SK-N-SH treated with all-trans-retinoic acid at 6 μM for 48 hours (cell line): ENCODE data around the gene APOL4.

Experiments used
- ARNTL ChIP-seq: fragments of 450-650 bp; formaldehyde crosslinking; IDR thresholded peaks from 2 replicates; pipeline ENCODE4 v1.5.0; 2020; ENCODE audit warnings: low read depth, mild to moderate bottlenecking, moderate library complexity, borderline replicate concordance
- CREB5 ChIP-seq: fragments of 250-450 bp; sonication (Bioruptor Pico); IDR thresholded peaks from 2 replicates; pipeline ENCODE4 v1.5.1; 2020; ENCODE audit warnings: low read depth, mild to moderate bottlenecking, moderate library complexity
- ESRRG ChIP-seq: fragments of 250-450 bp; sonication (Bioruptor Pico); IDR thresholded peaks from 2 replicates; pipeline ENCODE4 v1.6.1; 2021; ENCODE audit warnings: mild to moderate bottlenecking
- GLIS3 ChIP-seq: fragments of 250-450 bp; sonication (Bioruptor Pico); IDR thresholded peaks from 2 replicates; pipeline ENCODE4 v1.5.0; 2020; ENCODE audit warnings: mild to moderate bottlenecking, moderate library complexity
- ISL1 ChIP-seq: fragments of 250-450 bp; sonication (Bioruptor Pico); IDR thresholded peaks from 2 replicates; pipeline ENCODE4 v2.1.2; 2022; ENCODE audit warnings: mild to moderate bottlenecking, moderate library complexity
- PATZ1 ChIP-seq: fragments of 250-450 bp; sonication (Bioruptor Pico); IDR thresholded peaks from 2 replicates; pipeline ENCODE4 v1.8.0; 2020; ENCODE audit warnings: mild to moderate bottlenecking, moderate library complexity, borderline replicate concordance
- RARB ChIP-seq: fragments of 250-450 bp; sonication (Bioruptor Pico); IDR thresholded peaks from 2 replicates; pipeline ENCODE4 v1.8.0; 2021; ENCODE audit warnings: mild to moderate bottlenecking, moderate library complexity
- SNAI2 ChIP-seq: fragments of 250-450 bp; sonication (Bioruptor Pico); IDR thresholded peaks from 2 replicates; pipeline ENCODE4 v1.5.0; 2020; ENCODE audit warnings: mild to moderate bottlenecking, moderate library complexity
- TCF4 ChIP-seq: fragments of 250-450 bp; sonication (Bioruptor Pico); IDR thresholded peaks from 2 replicates; pipeline ENCODE4 v1.8.0; 2021; ENCODE audit warnings: mild to moderate bottlenecking, moderate library complexity, borderline replicate concordance
- TOX ChIP-seq: fragments of 250-450 bp; sonication (Bioruptor Pico); IDR thresholded peaks from 2 replicates; pipeline ENCODE4 v1.8.0; 2021; ENCODE audit warnings: mild to moderate bottlenecking, moderate library complexity, borderline replicate concordance
- ZFP3 ChIP-seq: fragments of 250-450 bp; sonication (Bioruptor Pico); IDR thresholded peaks from 2 replicates; pipeline ENCODE4 v1.5.0; 2020; ENCODE audit warnings: mild to moderate bottlenecking, moderate library complexity
- ZFP30 ChIP-seq: fragments of 450-650 bp; formaldehyde crosslinking; IDR thresholded peaks from 2 replicates; pipeline ENCODE4 v1.5.0; 2022; ENCODE audit warnings: mild to moderate bottlenecking, moderate library complexity
- ZNF70 ChIP-seq: fragments of 450-650 bp; formaldehyde crosslinking; IDR thresholded peaks from 2 replicates; pipeline ENCODE4 v1.5.0; 2020; ENCODE audit warnings: mild to moderate bottlenecking, moderate library complexity

- TF ChIP-seq ESRRG: no peak
- TF ChIP-seq SNAI2 (CRISPR knock-in tag): no peak
- no peak for TF ChIP-seq TCF4 (CRISPR knock-in tag)
- no peak for TF ChIP-seq ZNF70 (CRISPR knock-in tag)
- TF ChIP-seq CREB5 (CRISPR knock-in tag): no peak
- no peak for TF ChIP-seq RARB (CRISPR knock-in tag)
- no peak for TF ChIP-seq GLIS3 (CRISPR knock-in tag)
- TF ChIP-seq ISL1 (CRISPR knock-in tag): no peak
- TF ChIP-seq ZFP30 (CRISPR knock-in tag): no peak
- no peak for TF ChIP-seq ZFP3
- no peak for TF ChIP-seq PATZ1 (CRISPR knock-in tag)
- no peak for TF ChIP-seq ARNTL
- TF ChIP-seq TOX: no peak
Measured at GRCh38 chr22:36185828-36186624, 15.6 kb downstream of the APOL4 start.
